ENCODE data around the gene CLDN8. TPM values are rescaled to one million over a fixed set of nuclear protein-coding genes. Genes with fewer than 3 reads are reported as not detected.

Gene CLDN8
- total and polyA plus RNA-seq, 8 donors, result 0.89 to 4.1 (median 2.1) TPM; not detected in 5

DNA sequence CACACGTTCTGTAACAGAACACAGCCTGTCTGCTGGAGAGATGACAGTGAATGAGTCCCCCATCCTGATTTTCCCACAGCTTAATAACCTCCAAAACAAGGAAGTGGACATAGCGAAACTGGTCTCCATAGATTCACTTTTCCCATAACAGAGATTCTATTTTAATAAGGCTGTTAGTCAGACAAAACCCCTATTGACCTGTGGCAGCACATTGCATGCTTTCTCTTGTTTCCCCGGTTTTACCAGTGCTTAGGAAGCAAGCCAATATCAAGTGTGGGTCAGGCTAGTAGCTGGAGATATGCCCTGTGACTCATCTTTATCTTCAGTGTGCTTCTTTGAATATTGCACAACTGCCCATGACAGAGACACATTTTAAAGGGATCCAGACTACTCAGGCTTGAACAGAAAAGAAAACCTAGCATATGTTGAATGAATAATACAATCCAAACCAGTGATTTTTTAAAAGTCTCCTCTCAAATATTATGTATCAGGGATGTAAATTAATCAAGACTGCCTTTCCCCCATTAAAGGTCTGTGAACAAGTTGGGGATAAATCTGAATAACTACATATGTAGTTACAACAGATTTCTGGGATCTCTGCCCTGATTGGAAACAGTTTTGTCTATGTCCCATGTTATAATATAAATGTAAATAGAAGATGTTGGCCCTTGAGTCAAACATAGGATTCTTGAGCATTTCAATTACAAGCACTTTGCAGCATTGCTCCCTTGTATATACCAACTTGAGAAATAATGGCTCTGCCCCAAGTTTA is 11.9 kb upstream of the CLDN8 start:
- H3K4me1 ChIP-seq, result peaks cover 0 to 7% (median 3%) of the 10 kb centered on the region in 4 donors
- peak in 1 of 2 donors; percentile 76 for DNase-seq
- TF ChIP-seq POLR2A (IDR thresholded peaks at IDR 0.05), result no peak
- TF ChIP-seq POLR2AphosphoS5 (IDR thresholded peaks at IDR 0.05), result peak in 1 of 3 donors; percentile 60
- H3K36me3 ChIP-seq, result no peaks in the 10 kb centered on the region
- 32 to 40% (median 34%) methylated on average over 3 of the region's 3 CpGs for WGBS, 5 donors
- intact Hi-C loops (cut with DNase I; ENCODE audit: low total_unique reads), result no loop called here
- no peaks in the 10 kb centered on the region for H3K27me3 ChIP-seq
- no peaks in the 10 kb centered on the region for H3K9me3 ChIP-seq
- no peak overlapping the region for H3K27ac ChIP-seq
- no peak overlapping the region for H3K4me3 ChIP-seq

DNA sequence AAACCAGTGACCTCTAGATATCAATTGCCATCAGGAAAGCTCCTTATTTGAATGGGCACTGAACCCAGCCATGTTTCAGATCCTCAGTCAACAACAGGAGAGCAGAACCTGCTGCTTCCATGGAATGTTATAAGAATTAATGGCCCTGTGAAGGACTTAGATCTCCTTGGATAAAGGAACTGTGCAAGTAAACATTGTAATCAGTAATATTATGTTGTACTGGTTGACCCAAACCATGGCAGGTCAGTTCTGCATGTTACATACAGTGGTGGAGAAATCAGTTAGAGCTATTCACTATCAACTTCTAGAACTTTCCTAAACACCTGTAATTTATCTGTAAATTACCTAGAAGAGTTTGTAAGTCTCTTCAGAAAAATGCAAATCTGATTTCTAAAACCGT is 11.2 kb upstream of the CLDN8 start:
- no peak overlapping the region for H3K27ac ChIP-seq
- intact Hi-C loops (cut with DNase I; ENCODE audit: low total_unique reads), result no loop called here

DNA sequence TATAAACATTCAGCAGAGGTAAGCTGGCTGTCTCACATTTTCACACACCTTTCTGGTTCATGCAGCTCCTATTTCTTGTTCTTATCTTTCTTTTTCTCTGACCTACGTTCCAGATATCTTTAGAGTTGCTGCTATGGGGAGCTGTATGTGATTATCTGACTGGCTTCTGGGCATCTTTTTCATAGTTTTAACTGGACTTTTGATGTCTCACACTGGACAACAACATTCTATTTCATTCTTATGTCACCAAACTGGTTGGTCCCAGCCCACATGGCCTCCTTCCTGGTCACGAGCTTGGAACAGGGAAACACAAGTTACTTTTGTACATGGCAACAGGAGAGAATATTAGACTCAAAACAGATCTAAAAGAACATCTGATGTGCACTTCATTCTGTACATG is 7.7 kb upstream of the CLDN8 start:
- Histone ChIP-seq H3K4me1 (peaks cover 0 to 7% (median 3%) of the 10 kb centered on the region in 4 donors), H3K4me3 (no peak overlapping the region), H3K9me3 (no peaks in the 10 kb centered on the region), H3K27me3 (no peaks in the 10 kb centered on the region), H3K27ac (no peak overlapping the region), H3K36me3 (no peaks in the 10 kb centered on the region)
- no peak for DNase-seq
- no peak for TF ChIP-seq EP300 (IDR thresholded peaks at IDR 0.05)
- no peak for TF ChIP-seq POLR2AphosphoS5 (IDR thresholded peaks at IDR 0.05)
- TF ChIP-seq POLR2A (IDR thresholded peaks at IDR 0.05), result no peak
- TF ChIP-seq, protein P1, sequence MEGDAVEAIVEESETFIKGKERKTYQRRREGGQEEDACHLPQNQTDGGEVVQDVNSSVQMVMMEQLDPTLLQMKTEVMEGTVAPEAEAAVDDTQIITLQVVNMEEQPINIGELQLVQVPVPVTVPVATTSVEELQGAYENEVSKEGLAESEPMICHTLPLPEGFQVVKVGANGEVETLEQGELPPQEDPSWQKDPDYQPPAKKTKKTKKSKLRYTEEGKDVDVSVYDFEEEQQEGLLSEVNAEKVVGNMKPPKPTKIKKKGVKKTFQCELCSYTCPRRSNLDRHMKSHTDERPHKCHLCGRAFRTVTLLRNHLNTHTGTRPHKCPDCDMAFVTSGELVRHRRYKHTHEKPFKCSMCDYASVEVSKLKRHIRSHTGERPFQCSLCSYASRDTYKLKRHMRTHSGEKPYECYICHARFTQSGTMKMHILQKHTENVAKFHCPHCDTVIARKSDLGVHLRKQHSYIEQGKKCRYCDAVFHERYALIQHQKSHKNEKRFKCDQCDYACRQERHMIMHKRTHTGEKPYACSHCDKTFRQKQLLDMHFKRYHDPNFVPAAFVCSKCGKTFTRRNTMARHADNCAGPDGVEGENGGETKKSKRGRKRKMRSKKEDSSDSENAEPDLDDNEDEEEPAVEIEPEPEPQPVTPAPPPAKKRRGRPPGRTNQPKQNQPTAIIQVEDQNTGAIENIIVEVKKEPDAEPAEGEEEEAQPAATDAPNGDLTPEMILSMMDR (IDR thresholded peaks at IDR 0.05), result no peak
- whole genome bisulfite sequencing, 5 donors, result 34 to 57% (median 38%) methylated on average over 2 of the region's 2 CpGs
- intact Hi-C loops (cut with DNase I; ENCODE audit: low total_unique reads), result no loop called here

More for the DNA sequence above, 11.2 kb upstream of the CLDN8 start:
- no peaks in the 10 kb centered on the region for H3K9me3 ChIP-seq
- DNase-seq, result no peak
- peaks cover 0 to 7% (median 3%) of the 10 kb centered on the region in 4 donors for H3K4me1 ChIP-seq
- TF ChIP-seq POLR2AphosphoS5 (IDR thresholded peaks at IDR 0.05), result no peak
- TF ChIP-seq POLR2A (IDR thresholded peaks at IDR 0.05), result no peak
- H3K36me3 ChIP-seq, result no peaks in the 10 kb centered on the region
- H3K4me3 ChIP-seq, result no peak overlapping the region
- WGBS, 5 donors, result 60 to 72% (median 64%) methylated on average over 1 of the region's 1 CpG
- no peaks in the 10 kb centered on the region for H3K27me3 ChIP-seq

DNA sequence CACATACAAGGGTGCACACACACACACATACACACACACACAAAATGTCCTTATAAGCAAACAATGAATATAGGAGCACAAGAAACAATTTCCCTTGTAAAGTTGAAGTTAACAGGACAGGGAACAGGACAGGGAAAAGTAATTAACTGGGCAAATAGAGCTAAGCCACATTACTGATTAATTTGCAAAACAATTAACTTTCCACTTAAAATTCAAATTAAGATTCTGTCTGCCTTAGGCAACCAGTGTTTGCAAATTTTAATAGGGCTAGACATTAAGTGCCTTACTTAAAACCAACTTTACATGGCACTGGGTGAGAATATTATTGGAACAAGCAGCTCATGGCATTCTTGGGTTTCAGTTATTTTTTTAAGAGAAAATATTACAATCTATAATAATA is 6.8 kb upstream of the CLDN8 start:
- no peaks in the 10 kb centered on the region for H3K27me3 ChIP-seq
- intact Hi-C loops (cut with DNase I; ENCODE audit: low total_unique reads), result no loop called here

DNA sequence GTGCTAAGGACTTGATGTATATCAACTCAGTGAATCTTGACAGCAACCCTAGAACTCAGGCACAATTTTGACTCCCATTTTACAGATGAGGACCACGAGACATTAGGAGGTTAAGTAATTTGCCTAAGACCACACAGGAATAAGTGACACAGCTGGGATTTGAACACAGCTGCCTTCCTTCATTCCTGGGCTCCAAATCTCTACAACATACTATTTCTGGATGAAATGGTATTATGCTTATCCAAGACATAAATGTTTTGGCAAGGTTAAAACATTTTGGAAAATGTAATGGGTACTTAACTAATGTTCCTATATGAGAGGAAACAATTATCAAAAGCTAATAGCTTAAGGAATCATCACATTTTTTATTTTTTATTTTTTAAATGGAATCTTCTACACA is 4.8 kb downstream of the CLDN8 start:
- WGBS, 5 donors, result 17 to 41% (median 25%) methylated on average over 1 of the region's 1 CpG
- H3K4me1 ChIP-seq, result no peaks in the 10 kb centered on the region
- peak in 1 of 2 donors; percentile 35 for DNase-seq
- H3K4me3 ChIP-seq, result no peak overlapping the region
- H3K27ac ChIP-seq, result no peak overlapping the region
- no peaks in the 10 kb centered on the region for H3K27me3 ChIP-seq
- TF ChIP-seq EP300 (IDR thresholded peaks at IDR 0.05) (no peak), POLR2A (IDR thresholded peaks at IDR 0.05) (no peak), POLR2AphosphoS5 (IDR thresholded peaks at IDR 0.05) (no peak)
- TF ChIP-seq, protein P1 (IDR thresholded peaks at IDR 0.05), result no peak
- intact Hi-C loops (cut with DNase I; ENCODE audit: low total_unique reads), result no loop called here
- H3K9me3 ChIP-seq, result no peaks in the 10 kb centered on the region
- no peaks in the 10 kb centered on the region for H3K36me3 ChIP-seq

More for the DNA sequence above, 6.8 kb upstream of the CLDN8 start:
- no peak overlapping the region for H3K4me3 ChIP-seq
- no peaks in the 10 kb centered on the region for H3K9me3 ChIP-seq
- H3K4me1 ChIP-seq, result peaks cover 0 to 7% (median 3%) of the 10 kb centered on the region in 4 donors
- H3K27ac ChIP-seq, result no peak overlapping the region
- no peaks in the 10 kb centered on the region for H3K36me3 ChIP-seq
- no peak for DNase-seq
- TF ChIP-seq POLR2AphosphoS5 (IDR thresholded peaks at IDR 0.05) (no peak), POLR2A (IDR thresholded peaks at IDR 0.05) (no peak), EP300 (IDR thresholded peaks at IDR 0.05) (no peak)
- TF ChIP-seq, protein P1 (IDR thresholded peaks at IDR 0.05), result no peak
